Measurements from ENCODE around the gene PTRHD1. TPM values are rescaled to one million over a fixed set of nuclear protein-coding genes. Genes with fewer than 3 reads are reported as not detected.
A peak's percentile ranks its signal among the peaks of the same experiment; 100 is the strongest.

Gene PTRHD1
- polyA plus RNA-seq, 1 of the 3 experiments (the other 2 are of a cell fraction), result 74.4 TPM

- H3K27ac ChIP-seq (ENCODE audit: low read depth in 2 of 2, low read length in 1 of 2), result no peak overlapping the region
- ChIA-PET CTCF (interaction anchor here (1.2 to 16.7 kb wide), 4 partner anchors 15 to 422 kb away, joined by 3 to 269 read pairs (median 68); no protein-coding TSS in a partner anchor), POLR2A (no interaction called here)
- peaks cover 2 to 11% of the 10 kb centered on the region in 2 experiments; a peak in 1 of 4 replicates for H3K4me1 ChIP-seq (ENCODE audit: control insufficient read depth in 1 of 2, insufficient read depth in 2 of 2, low read depth in 1 of 2, low read length in 1 of 2)
- H3K9me3 ChIP-seq, result no peaks in the 10 kb centered on the region
- no peaks in the 10 kb centered on the region for H3K79me2 ChIP-seq (ENCODE audit: insufficient read depth)
- H3F3A ChIP-seq (replicated peaks; ENCODE audit: insufficient read depth), result peaks cover 9% of the 10 kb centered on the region
- H3K9ac ChIP-seq, result no peak overlapping the region
- no peaks in the 10 kb centered on the region for H4K20me1 ChIP-seq (ENCODE audit: insufficient read depth)
- no peak overlapping the region for H2AFZ ChIP-seq (ENCODE audit: low read depth)
- no peaks in the 10 kb centered on the region for H3K27me3 ChIP-seq (ENCODE audit: insufficient read depth)
- H3K9me2 ChIP-seq, result no peaks in the 10 kb centered on the region
- peak; percentile 50 for DNase-seq
- peaks cover 0 to under 1% of the 10 kb centered on the region in 2 experiments for H3K36me3 ChIP-seq (replicated peaks in 1 of 2; ENCODE audit: control insufficient read depth in 1 of 2, insufficient read depth in 2 of 2, low read length in 1 of 2)
- no peak overlapping the region for H3K4me2 ChIP-seq
- no peak overlapping the region for H3K4me3 ChIP-seq (ENCODE audit: low read depth in 2 of 2, low read length in 1 of 2)
- TF ChIP-seq POLR2AphosphoS5 (IDR thresholded peaks at IDR 0.05; ENCODE audit: low read depth, low read length), result no peak
- no peak for TF ChIP-seq NRF1 (IDR thresholded peaks at IDR 0.05; ENCODE audit: low read depth, low read length)
- TF ChIP-seq GABPA (IDR thresholded peaks at IDR 0.05; ENCODE audit: low read depth), result no peak
- TF ChIP-seq TAF1 (IDR thresholded peaks at IDR 0.05; ENCODE audit: borderline replicate concordance, low read depth, low read length), result no peak
- no peak for TF ChIP-seq USF1 (IDR thresholded peaks at IDR 0.05; ENCODE audit: borderline replicate concordance, low read depth)
- no peak for TF ChIP-seq FOSL2 (IDR thresholded peaks at IDR 0.05; ENCODE audit: borderline replicate concordance, low read depth)
- no peak for TF ChIP-seq ELF1 (IDR thresholded peaks at IDR 0.05)
- no peak for TF ChIP-seq TEAD4 (IDR thresholded peaks at IDR 0.05; ENCODE audit: borderline replicate concordance, insufficient read depth)
- TF ChIP-seq MEF2A (IDR thresholded peaks at IDR 0.05; ENCODE audit: borderline replicate concordance, low read depth), result no peak
- TF ChIP-seq RAD21 (IDR thresholded peaks at IDR 0.05; ENCODE audit: low read length), result no peak
- TF ChIP-seq IRF3 (IDR thresholded peaks at IDR 0.05; ENCODE audit: low read depth, low read length), result no peak
- WGBS (ENCODE audit: low lambda C conversion rate), result 89% methylated on average over 18 of the region's 18 CpGs
These were observed 38.3 kb upstream of the PTRHD1 start for GRCh38 chr2:24831221-24832072.

GRCh38 chr2:24830786-24831185, 37.6 kb upstream of the PTRHD1 start:
- Histone ChIP-seq H3K27ac (ENCODE audit: low read depth in 2 of 2, low read length in 1 of 2) (no peak overlapping the region), H3K4me2 (no peak overlapping the region), H3K36me3 (replicated peaks in 1 of 2; ENCODE audit: control insufficient read depth in 1 of 2, insufficient read depth in 2 of 2, low read length in 1 of 2) (no peaks in the 10 kb centered on the region), H3K79me2 (ENCODE audit: insufficient read depth) (no peaks in the 10 kb centered on the region), H3K9ac (no peak overlapping the region), H3K4me1 (ENCODE audit: control insufficient read depth in 1 of 2, insufficient read depth in 2 of 2, low read depth in 1 of 2, low read length in 1 of 2) (peaks cover 7 to 11% of the 10 kb centered on the region in 2 experiments; a peak in 1 of 4 replicates), H2AFZ (ENCODE audit: low read depth) (no peak overlapping the region), H3K27me3 (ENCODE audit: insufficient read depth) (no peaks in the 10 kb centered on the region), H3K4me3 (ENCODE audit: low read depth in 2 of 2, low read length in 1 of 2) (no peak overlapping the region), H3K9me3 (no peaks in the 10 kb centered on the region), H3K9me2 (no peaks in the 10 kb centered on the region), H4K20me1 (ENCODE audit: insufficient read depth) (no peaks in the 10 kb centered on the region), H3F3A (replicated peaks; ENCODE audit: insufficient read depth) (peaks cover 12% of the 10 kb centered on the region)
- ChIA-PET CTCF (interaction anchor here (0.9 to 16.7 kb wide), 7 partner anchors 16 to 1006 kb away, joined by 3 to 269 read pairs (median 4); no protein-coding TSS in a partner anchor), POLR2A (no interaction called here)
- no peak for DNase-seq
- no peak for TF ChIP-seq TEAD4 (IDR thresholded peaks at IDR 0.05; ENCODE audit: borderline replicate concordance, insufficient read depth)
- TF ChIP-seq ELF1 (IDR thresholded peaks at IDR 0.05), result no peak
- no peak for TF ChIP-seq RCOR1 (IDR thresholded peaks at IDR 0.05; ENCODE audit: low read length)
- TF ChIP-seq POLR2AphosphoS5 (IDR thresholded peaks at IDR 0.05; ENCODE audit: low read depth, low read length), result no peak
- no peak for TF ChIP-seq GATA2 (CRISPR knock-in tag; IDR thresholded peaks at IDR 0.05)
- no peak for TF ChIP-seq MEF2A (IDR thresholded peaks at IDR 0.05; ENCODE audit: borderline replicate concordance, low read depth)
- no peak for TF ChIP-seq JUND (IDR thresholded peaks at IDR 0.05)
- no peak for TF ChIP-seq FOXM1 (IDR thresholded peaks at IDR 0.05; ENCODE audit: low read depth)
- no peak for TF ChIP-seq RAD21 (IDR thresholded peaks at IDR 0.05; ENCODE audit: low read length)
- TF ChIP-seq PBX3 (IDR thresholded peaks at IDR 0.05), result no peak
- TF ChIP-seq, protein P1, sequence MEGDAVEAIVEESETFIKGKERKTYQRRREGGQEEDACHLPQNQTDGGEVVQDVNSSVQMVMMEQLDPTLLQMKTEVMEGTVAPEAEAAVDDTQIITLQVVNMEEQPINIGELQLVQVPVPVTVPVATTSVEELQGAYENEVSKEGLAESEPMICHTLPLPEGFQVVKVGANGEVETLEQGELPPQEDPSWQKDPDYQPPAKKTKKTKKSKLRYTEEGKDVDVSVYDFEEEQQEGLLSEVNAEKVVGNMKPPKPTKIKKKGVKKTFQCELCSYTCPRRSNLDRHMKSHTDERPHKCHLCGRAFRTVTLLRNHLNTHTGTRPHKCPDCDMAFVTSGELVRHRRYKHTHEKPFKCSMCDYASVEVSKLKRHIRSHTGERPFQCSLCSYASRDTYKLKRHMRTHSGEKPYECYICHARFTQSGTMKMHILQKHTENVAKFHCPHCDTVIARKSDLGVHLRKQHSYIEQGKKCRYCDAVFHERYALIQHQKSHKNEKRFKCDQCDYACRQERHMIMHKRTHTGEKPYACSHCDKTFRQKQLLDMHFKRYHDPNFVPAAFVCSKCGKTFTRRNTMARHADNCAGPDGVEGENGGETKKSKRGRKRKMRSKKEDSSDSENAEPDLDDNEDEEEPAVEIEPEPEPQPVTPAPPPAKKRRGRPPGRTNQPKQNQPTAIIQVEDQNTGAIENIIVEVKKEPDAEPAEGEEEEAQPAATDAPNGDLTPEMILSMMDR (IDR thresholded peaks at IDR 0.05), result no peak
- TF ChIP-seq MAX (IDR thresholded peaks at IDR 0.05; ENCODE audit: low read depth), result no peak
- WGBS (ENCODE audit: low lambda C conversion rate), result 95% methylated on average over 12 of the region's 12 CpGs
